Astrocyte of the spinal cord (primary cell): Measurements from ENCODE around the gene KIAA1143.

ENCODE experiments used
- DNase-seq: peaks from one replicate; pipeline ENCODE4 v3.0.0; 2011; ENCODE audit warnings: low read depth, low spot score
- H3K4me3 ChIP-seq: 2 replicates; pipeline ENCODE4 v1.5.1; 2011; ENCODE audit warnings: low read depth, mild to moderate bottlenecking, low read length, moderate library complexity
- CTCF ChIP-seq: IDR thresholded peaks from 2 replicates; pipeline ENCODE4 v1.5.1; 2012; ENCODE audit warnings: low read depth, mild to moderate bottlenecking, low read length, inconsistent platforms
- in situ Hi-C: cut with HindIII; loops from 2 replicates; pipeline ENCODE4 v1.10.0; 2017; ENCODE audit warnings: low sequenced_read_pairs

The KIAA1143 gene

DNA sequence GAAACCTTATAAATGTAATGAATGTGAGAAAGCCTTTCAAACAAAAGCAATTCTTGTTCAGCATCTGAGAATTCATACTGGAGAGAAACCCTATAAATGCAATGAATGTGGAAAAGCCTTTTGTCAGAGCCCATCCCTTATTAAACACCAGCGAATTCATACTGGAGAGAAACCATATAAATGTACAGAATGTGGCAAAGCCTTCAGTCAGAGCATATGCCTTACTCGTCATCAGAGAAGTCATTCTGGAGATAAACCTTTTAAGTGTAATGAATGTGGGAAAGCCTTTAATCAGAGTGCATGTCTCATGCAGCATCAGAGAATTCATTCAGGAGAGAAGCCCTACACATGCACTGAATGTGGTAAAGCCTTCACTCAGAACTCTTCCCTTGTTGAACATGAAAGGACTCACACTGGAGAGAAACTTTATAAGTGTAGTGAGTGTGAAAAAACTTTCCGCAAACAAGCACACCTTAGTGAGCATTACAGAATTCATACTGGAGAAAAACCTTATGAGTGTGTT, 26.7 kb downstream of the KIAA1143 start:
- in situ Hi-C loops, result no loop called here
- no peak overlapping the region for H3K4me3 ChIP-seq
- no peak for DNase-seq
- TF ChIP-seq CTCF, result no peak

DNA sequence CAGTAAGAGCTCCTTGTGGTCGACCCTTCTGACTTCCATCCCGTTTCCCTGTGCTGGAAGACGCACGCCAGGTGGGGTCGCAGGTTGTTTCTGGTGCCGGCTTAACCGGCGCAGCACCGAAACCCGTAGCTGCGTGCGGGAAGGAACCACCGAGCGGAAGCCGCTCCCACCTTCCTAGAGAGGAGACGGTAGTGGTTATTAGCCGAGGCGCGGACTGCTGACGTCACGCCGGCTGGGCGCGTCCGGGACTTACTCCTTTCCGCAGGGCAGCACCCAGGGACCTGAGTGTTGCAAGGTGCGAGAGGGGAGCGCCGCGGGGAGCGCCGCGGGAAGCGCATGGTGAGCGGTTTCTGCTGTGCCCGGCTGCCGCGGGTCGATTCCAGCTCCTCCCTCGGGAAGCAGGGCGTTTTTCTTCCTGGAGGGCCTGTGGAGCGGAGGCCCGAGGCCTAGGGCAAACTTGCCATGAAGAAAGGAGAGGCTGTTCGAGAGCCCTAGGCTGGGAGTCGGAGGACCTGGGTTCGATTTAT, 32.0 kb downstream of the KIAA1143 start, which contains the start of gene ZNF501:
TSS of gene ZNF501 (plus strand) at position 252 of the 527 bp plus-strand sequence. CDS start 4,787 bp downstream, outside the sequence.
- in situ Hi-C loops, result no loop called here
- DNase-seq, result peak; percentile 93
- TF ChIP-seq CTCF, result no peak
- peak within 1 kb of the TSS; percentile 77 for H3K4me3 ChIP-seq

DNA sequence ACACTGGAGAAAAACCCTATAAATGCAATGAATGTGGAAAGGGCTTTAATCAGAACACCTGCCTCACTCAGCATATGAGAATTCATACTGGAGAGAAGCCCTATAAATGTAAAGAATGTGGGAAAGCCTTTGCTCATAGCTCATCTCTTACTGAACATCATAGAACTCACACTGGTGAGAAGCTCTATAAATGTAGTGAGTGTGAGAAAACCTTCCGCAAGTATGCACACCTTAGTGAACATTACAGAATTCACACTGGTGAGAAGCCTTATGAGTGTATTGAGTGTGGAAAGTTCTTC, 39.4 kb downstream of the KIAA1143 start:
- H3K4me3 ChIP-seq, result no peak overlapping the region
- in situ Hi-C loops, result no loop called here
- no peak for DNase-seq
- TF ChIP-seq CTCF, result no peak

- no peak for TF ChIP-seq CTCF
- DNase-seq, result peak; percentile 15
- in situ Hi-C loops, result no loop called here
- H3K4me3 ChIP-seq, result no peak overlapping the region
Measured at GRCh38 chr3:44721231-44722102, 40.0 kb downstream of the KIAA1143 start.

- in situ Hi-C loops, result no loop called here
- peak; percentile 31 for TF ChIP-seq CTCF
- H3K4me3 ChIP-seq, result peak within 1 kb of the TSS; percentile 95
- DNase-seq, result peak; percentile 92
Measured at GRCh38 chr3:44712455-44713075, 48.9 kb downstream of the KIAA1143 start, which contains the start of gene ZNF502. Gene ZNF502, plus strand, starts transcription at chr3:44712660. Its CDS starts 7,602 bp downstream, at chr3:44720262.
